ENCODE measurements around the gene WNT7B. TPM values are rescaled to one million over a fixed set of nuclear protein-coding genes. Genes with fewer than 3 reads are reported as not detected.

WNT7B gene
- total RNA-seq (2022; extraction: Qiagen RNA extraction) = 42.8 to 57.0 TPM (median 52.5 TPM) in 5 replicates

GRCh38 chr22:45977003-45977411 lies at the start of gene WNT7B:
TSS of gene WNT7B (minus strand) at chr22:45977162. CDS start at chr22:45976754, 408 bp downstream.

Other genes with a start within 250 kb of the WNT7B start
- 0.96 to 2.0 TPM (median 1.6 TPM) in 5 replicates for gene PPARA, start 173.4 kb upstream of the WNT7B start, total RNA-seq (2022; extraction: Qiagen RNA extraction)

Data from A549 treated with AZD2906 at 1 μM for 4 hours (cell line).